HK-2 (cell line): Measurements from ENCODE around the gene VDAC1.
"Not testable (repeated sequence)": the region's sequence is repeated elsewhere in the genome, so short reads cannot be mapped to it uniquely, and the experiment has no call there.

Experiments used
- DNase-seq: peaks from one replicate; pipeline ENCODE4 v3.0.0-alpha.2; 2018; ENCODE audit not compliant: unreplicated experiment

VDAC1 gene

DNA sequence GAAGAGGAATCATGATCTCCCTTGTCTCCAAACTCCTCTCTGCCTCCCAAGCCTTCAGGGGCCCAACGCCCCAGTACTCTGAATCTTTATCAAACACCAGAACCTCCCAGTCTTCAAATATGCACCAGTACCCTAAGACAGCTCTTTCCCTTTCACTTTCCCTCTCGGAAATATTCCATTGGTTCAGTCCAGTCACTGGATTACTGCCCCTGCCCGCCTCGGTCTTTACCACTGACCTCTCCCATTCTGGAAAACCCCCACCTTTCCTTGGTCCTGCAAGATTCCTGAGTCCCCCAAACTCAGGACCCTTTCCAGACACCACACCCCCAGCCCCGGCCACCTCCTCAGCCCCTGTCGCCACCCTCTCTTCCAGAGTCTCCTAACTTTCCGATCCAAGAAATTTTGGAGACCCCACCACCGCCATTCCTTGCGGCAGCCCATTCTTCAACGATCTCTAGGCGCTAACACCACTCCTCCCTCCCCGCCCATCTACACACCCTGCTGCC lies 37.0 kb downstream of the VDAC1 start:
- DNase-seq = peak; percentile 31

GRCh38 chr5:133967124-133967523 lies 37.7 kb downstream of the VDAC1 start:
- no peak for DNase-seq

GRCh38 chr5:133966090-133966489 lies 38.7 kb downstream of the VDAC1 start:
- DNase-seq = no peak

DNA sequence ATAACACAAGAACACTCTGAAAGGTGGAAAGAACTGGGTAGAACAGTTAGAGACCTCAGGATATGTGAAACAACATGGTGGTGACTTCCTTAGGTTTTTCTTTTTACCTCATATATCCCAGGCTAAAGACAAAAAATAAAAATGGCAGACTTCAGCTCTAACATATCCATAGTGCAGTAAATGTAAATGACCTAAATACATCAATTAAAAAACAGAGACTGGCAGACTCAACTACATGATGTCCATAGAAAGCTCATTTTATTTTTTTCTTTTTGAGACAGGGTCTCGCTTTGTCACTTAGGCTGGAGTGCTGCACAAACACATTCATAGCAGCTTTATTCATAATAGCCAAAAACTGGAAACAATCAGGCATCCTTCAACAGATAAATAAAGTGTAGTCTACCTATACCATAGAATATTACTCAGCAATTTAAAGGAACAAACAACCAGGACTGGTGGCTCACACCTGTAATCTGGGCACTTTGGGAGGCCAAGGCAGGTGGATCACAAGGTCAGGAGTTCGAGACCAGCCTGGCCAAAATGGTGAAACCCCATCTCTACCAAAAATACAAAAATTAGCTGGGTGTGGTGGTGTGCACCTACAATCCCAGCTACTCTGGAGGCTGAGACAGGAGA lies 41.2 kb downstream of the VDAC1 start:
- DNase-seq = no peak

DNA sequence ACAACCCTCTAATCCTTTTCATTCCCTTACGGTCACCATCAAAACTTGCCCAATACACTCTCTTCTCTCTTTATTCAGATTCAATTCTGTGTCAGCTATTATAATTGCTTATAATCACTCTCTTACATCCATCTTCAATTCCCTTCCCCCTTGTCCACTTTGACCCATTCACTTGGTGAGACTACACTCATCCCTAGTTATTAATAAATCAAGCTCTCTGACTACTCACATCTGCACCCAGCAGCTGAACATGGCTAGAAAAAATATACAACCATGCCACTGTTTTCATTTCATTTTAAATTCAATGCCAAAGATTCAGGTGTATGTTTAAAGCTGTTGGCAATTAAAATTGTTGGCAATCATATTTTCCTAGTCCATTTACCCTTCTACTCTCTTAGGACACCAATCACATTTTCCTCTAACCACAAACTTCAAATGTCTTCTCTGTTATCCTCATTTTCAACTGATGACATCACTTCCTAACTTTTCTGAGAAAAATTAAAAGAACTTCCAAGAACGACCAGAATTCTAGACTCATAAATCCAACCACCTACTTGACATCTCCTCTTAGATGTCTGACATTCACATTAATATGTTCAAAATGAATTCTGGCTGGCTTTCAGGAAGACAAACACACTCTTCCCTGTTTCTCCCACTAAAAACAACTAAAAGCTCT lies 41.8 kb downstream of the VDAC1 start:
- no peak for DNase-seq

- DNase-seq = no peak
Observed at GRCh38 chr5:133962131-133962530, 42.6 kb downstream of the VDAC1 start.

GRCh38 chr5:133959643-133960042 lies 45.1 kb downstream of the VDAC1 start:
- DNase-seq = no peak

DNA sequence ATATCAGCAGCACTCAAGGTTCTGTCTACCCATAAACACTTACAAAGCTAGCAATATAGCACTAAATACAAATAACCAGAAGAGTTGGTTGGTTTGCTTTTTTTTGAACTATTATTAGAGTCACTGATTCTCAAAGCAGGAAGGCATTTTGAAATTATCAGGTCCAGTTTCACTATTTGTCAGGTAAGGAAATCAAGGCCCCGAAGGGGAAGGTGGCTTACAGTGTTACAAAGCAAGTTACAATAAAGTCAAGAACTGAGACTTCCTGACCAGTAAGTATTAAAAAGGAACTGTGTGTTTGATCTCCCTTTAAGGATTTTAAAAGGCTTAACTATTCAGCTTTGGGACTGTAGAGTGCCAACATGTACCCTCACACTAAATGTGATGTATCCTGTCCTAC lies 47.2 kb downstream of the VDAC1 start:
- no peak for DNase-seq

- DNase-seq = no peak
Observed at GRCh38 chr5:133957080-133957479, 47.7 kb downstream of the VDAC1 start.

GRCh38 chr5:133956196-133956595 lies 48.6 kb downstream of the VDAC1 start:
- DNase-seq = not testable (repeated sequence)

GRCh38 chr5:133953568-133954145 lies 51.1 kb downstream of the VDAC1 start:
- DNase-seq = no peak

DNA sequence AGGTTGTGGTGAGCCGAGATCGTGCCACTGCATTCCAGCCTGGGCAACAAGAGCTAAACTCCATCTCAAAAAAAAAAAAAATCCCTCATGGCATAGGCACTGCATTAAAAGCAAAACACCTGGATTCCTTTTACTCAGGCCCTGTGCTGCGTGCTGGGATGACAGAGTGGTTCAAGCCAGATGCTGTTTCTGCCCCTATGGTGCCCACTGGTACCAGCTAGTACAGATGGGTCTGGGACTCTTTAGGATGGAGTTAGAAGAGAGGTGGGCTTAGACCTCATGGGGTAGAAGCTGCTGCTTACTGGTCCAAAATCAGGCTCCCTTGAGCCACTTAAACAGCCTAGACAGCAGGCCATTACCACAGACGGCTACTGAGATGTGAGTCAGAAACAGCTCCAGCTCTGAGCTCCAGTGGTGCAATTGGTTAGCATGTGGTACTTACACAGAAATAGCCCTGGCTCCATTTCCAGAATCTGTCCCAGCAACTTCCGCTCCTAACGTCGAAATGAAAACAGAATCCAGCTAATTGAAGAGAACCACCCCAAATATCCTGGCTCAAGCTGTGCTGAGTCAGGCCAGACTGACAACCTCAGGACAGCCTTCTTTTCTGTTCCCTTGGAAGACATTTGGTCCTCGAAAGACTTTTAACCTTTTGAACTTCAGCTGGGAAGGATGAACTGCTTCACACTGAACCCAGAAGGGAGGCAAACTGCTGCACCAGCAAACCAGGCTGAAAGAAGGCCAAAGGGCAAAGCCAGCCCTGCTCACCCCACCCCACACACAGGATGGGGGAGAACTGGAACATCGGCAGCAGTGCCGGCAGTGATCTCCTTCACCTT lies 51.8 kb downstream of the VDAC1 start:
- no peak for DNase-seq

GRCh38 chr5:133950821-133951612 lies 53.8 kb downstream of the VDAC1 start:
- no peak for DNase-seq

- DNase-seq = no peak
Observed at GRCh38 chr5:133948721-133949120, 56.1 kb downstream of the VDAC1 start.

DNA sequence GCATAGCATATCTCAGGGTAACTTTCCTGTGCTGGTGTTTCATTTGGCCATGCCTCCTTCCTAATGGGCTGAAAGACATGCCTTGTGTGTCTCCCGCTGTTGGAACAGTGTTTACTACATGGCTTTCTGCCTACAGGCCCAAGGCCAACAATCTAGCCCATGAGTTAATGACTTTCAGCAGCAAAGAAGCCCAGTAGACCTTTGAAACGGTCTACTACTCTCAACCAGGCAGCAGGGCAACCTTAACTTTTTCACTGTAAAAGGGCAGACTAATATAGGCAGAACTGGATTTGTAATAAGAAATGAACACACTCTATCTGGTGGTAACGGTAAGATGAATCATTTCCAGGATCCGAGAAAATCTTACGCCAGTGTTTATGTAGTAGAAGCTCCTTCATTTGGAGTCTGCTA lies 57.3 kb downstream of the VDAC1 start:
- DNase-seq = no peak

DNA sequence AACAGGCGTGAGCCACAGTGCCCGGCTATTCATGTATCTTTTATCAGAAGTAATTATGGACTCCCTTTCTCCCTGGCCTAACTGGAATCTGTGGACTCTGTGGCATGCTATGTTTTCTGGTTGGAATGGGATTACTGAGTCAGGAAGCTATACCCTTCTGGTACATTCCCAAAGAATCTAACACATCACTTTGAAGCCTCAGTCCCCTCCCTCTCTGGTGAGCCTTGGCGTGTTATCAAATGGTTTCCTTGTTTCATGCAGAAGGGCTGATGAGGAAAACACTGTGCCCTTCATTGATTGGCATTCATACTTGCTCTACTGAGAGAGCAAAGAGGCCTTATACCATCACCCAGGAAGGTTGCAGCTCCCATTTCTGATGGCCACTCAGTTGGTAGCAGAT lies 59.2 kb downstream of the VDAC1 start:
- DNase-seq = no peak

DNA sequence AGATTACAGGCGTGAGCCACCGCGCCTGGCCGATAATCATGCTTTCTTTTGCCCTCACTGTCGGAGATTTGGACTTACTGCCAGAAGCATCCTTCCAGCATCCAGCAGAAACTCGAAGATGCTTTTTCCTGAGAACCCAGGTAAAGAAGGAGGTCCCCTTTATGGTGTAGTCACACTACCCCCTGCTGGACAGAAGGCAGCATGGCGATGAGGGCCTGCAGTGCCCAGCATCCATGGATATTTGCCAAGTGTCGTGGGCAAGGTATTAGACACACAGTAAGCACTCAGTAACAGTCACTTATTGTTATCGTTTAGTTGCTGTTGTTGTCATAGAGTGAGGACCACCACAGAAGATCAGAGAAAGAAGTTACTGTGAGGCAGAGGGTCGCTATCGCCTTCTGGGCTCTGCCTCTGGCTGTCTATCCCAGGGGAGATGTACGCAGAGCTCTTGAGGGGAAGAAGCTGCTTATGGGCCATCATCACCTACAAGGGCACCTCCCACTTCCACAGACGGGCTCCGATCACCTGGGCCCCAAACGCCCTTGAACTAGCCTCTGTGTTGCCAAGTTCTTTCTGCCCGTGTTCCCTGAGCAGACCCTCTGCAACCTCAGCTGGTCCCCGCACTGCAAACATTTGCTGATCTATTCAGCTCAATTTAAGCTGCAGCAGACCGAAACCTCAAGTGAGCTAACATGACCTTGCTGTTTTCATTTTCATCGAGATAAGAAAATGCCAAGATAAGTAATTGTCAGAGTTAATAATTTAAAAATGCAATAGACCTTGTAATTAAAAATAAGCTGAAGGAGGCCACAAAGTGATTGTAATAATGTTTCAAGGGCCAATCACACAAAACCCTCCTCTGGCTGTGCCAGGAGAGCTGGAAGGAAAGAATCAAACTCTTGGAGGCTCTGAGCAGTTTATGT lies 60.3 kb downstream of the VDAC1 start:
- DNase-seq = peak; percentile 18

DNA sequence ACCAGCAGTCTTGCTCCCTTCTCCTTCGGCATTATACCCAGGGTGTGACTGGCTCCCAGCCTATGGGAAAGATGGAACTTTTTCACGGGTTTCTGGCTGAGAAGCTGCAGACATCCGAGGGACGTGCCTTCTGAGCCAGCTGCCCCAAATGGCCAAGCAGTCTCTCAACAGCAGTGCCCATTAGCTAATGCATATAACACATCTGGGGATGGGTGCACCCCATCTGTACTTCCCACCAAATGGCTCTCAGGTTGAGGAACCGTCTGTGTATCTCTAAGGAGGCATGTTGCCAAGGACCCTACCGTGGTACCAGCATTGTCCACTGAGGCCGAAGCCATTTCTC lies 61.3 kb downstream of the VDAC1 start:
- DNase-seq = no peak

- no peak for DNase-seq
Observed at GRCh38 chr5:133942614-133943474, 61.9 kb downstream of the VDAC1 start.
